Suprapubic skin (tissue), 4 donors: ENCODE results near the gene LLCFC1. TPM values are rescaled to one million over a fixed set of nuclear protein-coding genes. Genes with fewer than 3 reads are reported as not detected.

Experiments used
- DNase-seq, 2 donors: peaks; one replicate each; pipeline ENCODE4 v3.0.0-alpha.2; 2019; ENCODE audit warnings: low spot score in 2 of 2
- H3K27ac ChIP-seq: fragments of 200-600 bp; sonication (generic); one replicate; pipeline ENCODE4 v1.5.1; 2019
- H3K27me3 ChIP-seq: fragments of 200-600 bp; sonication (generic); one replicate; pipeline ENCODE4 v1.5.1; 2019
- H3K36me3 ChIP-seq: fragments of 200-600 bp; sonication (generic); one replicate; pipeline ENCODE4 v1.5.1; 2019
- H3K4me1 ChIP-seq: fragments of 200-600 bp; sonication (generic); one replicate; pipeline ENCODE4 v1.5.1; 2019
- H3K4me3 ChIP-seq: fragments of 200-600 bp; sonication (generic); one replicate; pipeline ENCODE4 v1.5.1; 2019; ENCODE audit warnings: mild to moderate bottlenecking
- H3K9me3 ChIP-seq: fragments of 200-600 bp; sonication (generic); one replicate; pipeline ENCODE4 v1.5.1; 2019
- EP300 ChIP-seq: sonication (generic); formaldehyde crosslinking; IDR thresholded peaks from one replicate; pipeline ENCODE4 v1.6.1; 2017; ENCODE audit warnings: antibody characterized with exemption
- POLR2A ChIP-seq, 2 donors: fragments of 450-650 bp; IDR thresholded peaks; one replicate each; pipeline ENCODE4 v1.6.1; 2017; ENCODE audit warnings: antibody characterized with exemption in 2 of 2, mild to moderate bottlenecking in 2 of 2, moderate library complexity in 2 of 2
- POLR2AphosphoS5 ChIP-seq, 3 donors: sonication (generic); formaldehyde crosslinking; IDR thresholded peaks; one replicate each; pipeline ENCODE4 v1.6.1; 2017; ENCODE audit warnings: antibody characterized with exemption in 3 of 3
- WGBS: methylation state at CpG from one replicate; pipeline ENCODE4 v1.1.5; 2018; 5-methylcytosine and 5-hydroxymethylcytosine counted together
- total RNA-seq, 4 donors: library from RNA; depleted of rRNA; stranded (reverse); fragments of >200 nt; gene quantifications; one replicate each; pipeline ENCODE4 v1.1.0, GENCODE V29; 2016
- TF ChIP-seq, protein P1 (sequence below), 2 donors: fragments of 200-600 bp in 1 of 2; fragments of 450-650 bp in 1 of 2; sonication (generic) in 1 of 2; IDR thresholded peaks; one replicate each; pipeline ENCODE4 v1.5.1; 2016 to 2019; ENCODE audit warnings: antibody characterized with exemption in 2 of 2, mild to moderate bottlenecking in 1 of 2, moderate library complexity in 1 of 2

The LLCFC1 gene
- total RNA-seq, 4 donors from 2014 or later: not detected

DNA sequence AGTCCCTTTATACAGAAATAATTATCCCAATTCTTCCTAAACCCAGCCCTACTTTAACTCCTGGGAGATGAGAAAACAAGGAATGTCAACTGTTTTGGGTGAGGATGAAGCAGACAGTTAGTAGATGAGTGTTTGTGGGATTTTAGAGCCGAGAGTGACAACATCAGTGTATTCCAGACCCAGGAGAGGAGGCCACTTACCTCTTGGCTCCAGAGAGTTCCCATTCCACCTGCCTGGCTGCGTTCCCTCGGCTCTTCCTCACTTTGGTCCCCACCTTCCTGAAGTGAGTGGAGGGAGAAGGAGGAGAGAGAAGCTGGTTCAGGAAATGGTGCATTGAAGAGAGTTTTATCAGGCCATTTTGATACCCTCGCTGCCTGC is 22.3 kb downstream of the LLCFC1 start:
- TF ChIP-seq, protein P1, sequence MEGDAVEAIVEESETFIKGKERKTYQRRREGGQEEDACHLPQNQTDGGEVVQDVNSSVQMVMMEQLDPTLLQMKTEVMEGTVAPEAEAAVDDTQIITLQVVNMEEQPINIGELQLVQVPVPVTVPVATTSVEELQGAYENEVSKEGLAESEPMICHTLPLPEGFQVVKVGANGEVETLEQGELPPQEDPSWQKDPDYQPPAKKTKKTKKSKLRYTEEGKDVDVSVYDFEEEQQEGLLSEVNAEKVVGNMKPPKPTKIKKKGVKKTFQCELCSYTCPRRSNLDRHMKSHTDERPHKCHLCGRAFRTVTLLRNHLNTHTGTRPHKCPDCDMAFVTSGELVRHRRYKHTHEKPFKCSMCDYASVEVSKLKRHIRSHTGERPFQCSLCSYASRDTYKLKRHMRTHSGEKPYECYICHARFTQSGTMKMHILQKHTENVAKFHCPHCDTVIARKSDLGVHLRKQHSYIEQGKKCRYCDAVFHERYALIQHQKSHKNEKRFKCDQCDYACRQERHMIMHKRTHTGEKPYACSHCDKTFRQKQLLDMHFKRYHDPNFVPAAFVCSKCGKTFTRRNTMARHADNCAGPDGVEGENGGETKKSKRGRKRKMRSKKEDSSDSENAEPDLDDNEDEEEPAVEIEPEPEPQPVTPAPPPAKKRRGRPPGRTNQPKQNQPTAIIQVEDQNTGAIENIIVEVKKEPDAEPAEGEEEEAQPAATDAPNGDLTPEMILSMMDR (IDR thresholded peaks at IDR 0.05): no peak
- TF ChIP-seq POLR2AphosphoS5 (IDR thresholded peaks at IDR 0.05) (no peak), EP300 (no peak), POLR2A (IDR thresholded peaks at IDR 0.05) (no peak)
- Histone ChIP-seq H3K4me3 (no peak overlapping the region), H3K4me1 (no peaks in the 10 kb centered on the region)

DNA sequence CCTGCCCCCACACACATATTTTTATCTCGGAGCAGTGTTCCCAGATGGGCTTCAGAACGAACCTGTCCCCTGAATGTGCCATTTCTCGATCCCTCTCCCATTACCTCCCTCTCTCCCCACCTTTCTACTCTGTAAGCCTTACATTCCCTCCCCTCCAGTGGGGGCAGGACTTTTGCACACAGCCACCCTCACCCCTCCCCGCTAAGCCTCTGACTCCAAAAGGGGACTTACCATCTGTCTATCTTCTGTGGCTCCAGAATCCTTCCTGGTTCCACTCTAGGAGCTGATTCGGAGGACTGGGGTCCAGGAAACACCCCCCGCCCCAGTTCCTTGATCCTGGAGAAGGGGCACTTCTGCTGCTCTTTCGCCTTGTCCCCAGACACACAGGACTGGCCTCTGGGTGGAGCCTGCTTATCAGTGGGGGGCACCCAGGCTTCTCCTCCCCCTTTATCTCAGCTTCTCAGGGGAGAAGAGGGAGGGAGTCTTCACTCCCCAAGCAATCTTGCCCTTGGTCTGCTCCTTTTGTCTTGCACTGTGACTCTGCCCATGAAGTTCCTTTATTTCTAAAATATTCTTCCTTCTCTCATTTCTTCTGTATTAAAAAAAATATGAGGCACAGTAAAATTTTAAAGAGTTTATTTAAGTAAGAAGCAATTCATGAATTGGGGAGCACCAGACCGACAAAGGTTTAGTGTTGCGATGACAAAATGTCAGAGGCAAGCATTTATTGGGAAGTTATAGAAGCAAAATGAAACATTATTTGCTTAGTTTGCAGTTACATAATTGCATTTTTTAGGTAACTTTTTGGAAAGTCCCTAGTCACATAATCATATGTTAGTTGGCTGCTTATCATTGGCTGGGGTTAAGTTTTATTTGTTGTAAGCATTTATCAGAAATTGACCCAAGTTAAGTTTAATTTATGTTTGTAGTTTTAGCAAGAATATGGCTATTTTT is 23.0 kb downstream of the LLCFC1 start, which contains the start of gene KEL:
Gene KEL (minus strand): TSS at position 391 of the 954 bp plus-strand sequence. CDS start 157 bp downstream, at position 234.
- H3K4me1 ChIP-seq: no peaks in the 10 kb centered on the region
- no peak within 1 kb of the TSS for H3K4me3 ChIP-seq
- no peaks in the 10 kb centered on the region for H3K36me3 ChIP-seq
- TF ChIP-seq EP300: no peak
- no peak for TF ChIP-seq POLR2A (IDR thresholded peaks at IDR 0.05)
- TF ChIP-seq POLR2AphosphoS5 (IDR thresholded peaks at IDR 0.05): no peak
- TF ChIP-seq, protein P1 (IDR thresholded peaks at IDR 0.05): no peak
- DNase-seq: no peak
- WGBS: 72% methylated on average over 9 of the region's 9 CpGs
- H3K27me3 ChIP-seq: peaks cover 2% of the 10 kb centered on the region
- no peak within 1 kb of the TSS for H3K27ac ChIP-seq
- H3K9me3 ChIP-seq: no peaks in the 10 kb centered on the region

More for the DNA sequence above, 22.3 kb downstream of the LLCFC1 start:
- H3K27ac ChIP-seq: no peak overlapping the region
- H3K9me3 ChIP-seq: no peaks in the 10 kb centered on the region
- no peak for DNase-seq
- no peaks in the 10 kb centered on the region for H3K36me3 ChIP-seq
- H3K27me3 ChIP-seq: peaks cover 2% of the 10 kb centered on the region
- WGBS: 84% methylated on average over 4 of the region's 4 CpGs

DNA sequence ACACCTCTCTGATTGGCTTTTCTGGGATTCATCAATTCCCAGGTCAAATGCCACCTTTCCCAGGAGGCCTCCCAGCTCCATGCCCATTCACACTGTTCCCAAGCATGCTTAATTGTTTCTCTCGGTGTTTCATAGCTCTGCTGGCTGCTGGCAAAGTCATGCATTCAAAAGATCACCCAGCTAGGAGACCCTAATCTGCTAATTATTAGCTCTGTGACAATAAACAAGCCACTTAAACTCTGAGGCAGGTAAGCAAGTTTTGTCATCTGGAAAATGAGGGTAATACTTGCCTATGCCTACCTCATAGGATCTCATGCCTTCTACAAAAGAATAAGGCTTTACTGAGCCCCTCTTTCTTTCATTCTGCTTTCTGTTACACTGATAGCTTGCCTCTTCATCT is 23.7 kb downstream of the LLCFC1 start:
- DNase-seq: no peak
- Histone ChIP-seq H3K36me3 (no peaks in the 10 kb centered on the region), H3K27ac (no peak overlapping the region), H3K4me3 (no peak overlapping the region), H3K4me1 (no peaks in the 10 kb centered on the region), H3K9me3 (no peaks in the 10 kb centered on the region), H3K27me3 (peaks cover 2% of the 10 kb centered on the region)
- TF ChIP-seq, protein P1 (IDR thresholded peaks at IDR 0.05): no peak
- TF ChIP-seq POLR2A (IDR thresholded peaks at IDR 0.05) (no peak), POLR2AphosphoS5 (IDR thresholded peaks at IDR 0.05) (no peak), EP300 (no peak)
- WGBS: 38% methylated on average over 1 of the region's 1 CpG

DNA sequence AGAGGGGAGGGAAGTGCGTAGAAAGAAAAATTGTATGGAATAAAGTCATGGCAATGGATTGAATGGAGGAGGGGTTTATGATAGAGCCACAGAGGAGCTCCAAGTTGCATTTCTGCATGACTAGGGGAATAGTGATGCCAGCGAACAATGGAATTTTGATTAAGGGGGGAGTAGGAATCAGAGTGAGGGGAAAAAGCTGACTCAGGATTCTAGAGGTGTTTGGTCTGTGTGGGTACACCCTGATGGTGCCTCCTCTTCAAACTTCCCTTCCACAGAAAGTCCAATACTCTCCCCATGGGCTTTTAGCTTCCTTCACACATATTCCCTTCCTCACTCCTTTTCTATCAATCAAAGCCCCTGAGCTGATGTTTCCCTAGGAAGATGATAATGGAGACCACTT is 24.7 kb downstream of the LLCFC1 start:
- no peak for DNase-seq
- Histone ChIP-seq H3K27ac (no peak overlapping the region), H3K4me3 (no peak overlapping the region), H3K4me1 (no peaks in the 10 kb centered on the region), H3K9me3 (no peaks in the 10 kb centered on the region), H3K27me3 (peaks cover 2% of the 10 kb centered on the region), H3K36me3 (no peaks in the 10 kb centered on the region)
- TF ChIP-seq POLR2A (IDR thresholded peaks at IDR 0.05) (no peak), POLR2AphosphoS5 (IDR thresholded peaks at IDR 0.05) (no peak), EP300 (no peak)
- TF ChIP-seq, protein P1 (IDR thresholded peaks at IDR 0.05): no peak
- WGBS: 75% methylated on average over 2 of the region's 2 CpGs

DNA sequence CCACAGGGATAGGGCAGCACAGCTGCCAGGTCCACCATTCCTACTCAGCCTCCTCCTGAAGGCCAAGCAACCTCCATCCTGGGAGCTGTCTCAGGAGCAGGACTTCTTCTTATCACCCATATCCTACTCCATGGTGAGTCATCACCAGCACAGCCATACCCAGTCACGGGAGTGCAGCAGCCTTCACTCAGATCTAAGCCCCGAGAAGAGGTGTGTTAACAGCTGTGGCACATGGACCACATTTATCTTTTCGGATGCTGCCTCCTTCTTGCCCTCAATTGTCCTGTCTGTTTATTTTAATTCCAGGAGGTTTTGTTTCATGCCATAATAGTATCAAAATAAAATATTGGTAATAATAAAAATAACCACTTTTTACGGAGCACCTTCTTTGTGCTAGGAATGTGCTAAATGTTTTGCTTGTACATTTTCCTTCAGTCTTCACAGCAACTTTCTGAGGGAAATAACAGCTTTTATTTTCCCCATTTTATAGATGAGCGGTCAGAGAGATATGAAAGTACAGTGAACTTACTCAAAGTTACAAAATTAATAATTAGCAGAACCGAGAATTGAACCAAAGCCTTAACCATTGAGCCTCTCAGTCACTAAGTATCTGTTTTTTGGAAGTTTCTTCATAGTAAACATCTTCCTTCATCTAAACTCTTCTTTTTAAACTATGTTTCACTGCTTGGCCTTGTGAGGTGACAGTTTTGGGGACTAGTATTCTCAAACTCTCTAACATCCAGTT is 25.4 kb downstream of the LLCFC1 start:
- no peaks in the 10 kb centered on the region for H3K36me3 ChIP-seq
- H3K4me3 ChIP-seq: no peak overlapping the region
- no peaks in the 10 kb centered on the region for H3K9me3 ChIP-seq
- no peak overlapping the region for H3K27ac ChIP-seq
- DNase-seq: no peak
- peaks cover 2% of the 10 kb centered on the region for H3K27me3 ChIP-seq
- no peaks in the 10 kb centered on the region for H3K4me1 ChIP-seq
- WGBS: 82% methylated on average over 6 of the region's 6 CpGs
- no peak for TF ChIP-seq EP300
- no peak for TF ChIP-seq POLR2A (IDR thresholded peaks at IDR 0.05)
- TF ChIP-seq, protein P1 (IDR thresholded peaks at IDR 0.05): no peak
- TF ChIP-seq POLR2AphosphoS5 (IDR thresholded peaks at IDR 0.05): no peak
